ENCODE measurements around the gene VSTM4.

Gene VSTM4

DNA sequence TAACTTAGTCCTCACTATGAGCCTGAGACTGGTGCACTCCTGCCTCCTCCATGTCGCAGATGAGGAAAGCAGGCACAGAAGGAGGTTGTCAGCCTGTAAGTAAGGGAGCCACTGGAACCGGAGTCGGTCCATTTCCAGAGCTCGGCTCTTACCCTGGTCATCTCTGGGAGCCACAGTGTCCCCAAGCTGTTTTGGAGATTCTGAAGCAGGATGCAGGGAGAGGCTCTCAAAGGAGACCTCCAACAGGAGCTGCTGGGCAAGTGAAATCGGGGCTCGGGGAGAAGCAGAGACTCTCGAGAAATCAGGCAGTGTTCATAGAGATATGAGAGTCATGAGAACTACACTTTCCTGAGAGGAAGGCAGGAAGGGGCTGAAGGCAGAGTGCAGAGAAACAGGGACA lies 39.0 kb downstream of the VSTM4 start:
- Histone ChIP-seq H3K9me3 (no peaks in the 10 kb centered on the region), H3K4me1 (peaks cover 0 to 31% (median 18%) of the 10 kb centered on the region in 4 donors), H3K36me3 (peaks cover 0 to 35% (median 15%) of the 10 kb centered on the region in 3 donors), H3K27me3 (no peaks in the 10 kb centered on the region), H3K4me3 (no peak overlapping the region), H3K27ac (no peak overlapping the region)
- intact Hi-C loops (cut with DNase I; ENCODE audit: low total_unique reads): loop anchor here (5.0 kb wide), 1 partner anchor 41 kb away; the partner anchor contains the start of gene VSTM4
- peak in 1 of 2 donors; percentile 51 for DNase-seq
- TF ChIP-seq, protein P1, sequence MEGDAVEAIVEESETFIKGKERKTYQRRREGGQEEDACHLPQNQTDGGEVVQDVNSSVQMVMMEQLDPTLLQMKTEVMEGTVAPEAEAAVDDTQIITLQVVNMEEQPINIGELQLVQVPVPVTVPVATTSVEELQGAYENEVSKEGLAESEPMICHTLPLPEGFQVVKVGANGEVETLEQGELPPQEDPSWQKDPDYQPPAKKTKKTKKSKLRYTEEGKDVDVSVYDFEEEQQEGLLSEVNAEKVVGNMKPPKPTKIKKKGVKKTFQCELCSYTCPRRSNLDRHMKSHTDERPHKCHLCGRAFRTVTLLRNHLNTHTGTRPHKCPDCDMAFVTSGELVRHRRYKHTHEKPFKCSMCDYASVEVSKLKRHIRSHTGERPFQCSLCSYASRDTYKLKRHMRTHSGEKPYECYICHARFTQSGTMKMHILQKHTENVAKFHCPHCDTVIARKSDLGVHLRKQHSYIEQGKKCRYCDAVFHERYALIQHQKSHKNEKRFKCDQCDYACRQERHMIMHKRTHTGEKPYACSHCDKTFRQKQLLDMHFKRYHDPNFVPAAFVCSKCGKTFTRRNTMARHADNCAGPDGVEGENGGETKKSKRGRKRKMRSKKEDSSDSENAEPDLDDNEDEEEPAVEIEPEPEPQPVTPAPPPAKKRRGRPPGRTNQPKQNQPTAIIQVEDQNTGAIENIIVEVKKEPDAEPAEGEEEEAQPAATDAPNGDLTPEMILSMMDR (IDR thresholded peaks at IDR 0.05): no peak

DNA sequence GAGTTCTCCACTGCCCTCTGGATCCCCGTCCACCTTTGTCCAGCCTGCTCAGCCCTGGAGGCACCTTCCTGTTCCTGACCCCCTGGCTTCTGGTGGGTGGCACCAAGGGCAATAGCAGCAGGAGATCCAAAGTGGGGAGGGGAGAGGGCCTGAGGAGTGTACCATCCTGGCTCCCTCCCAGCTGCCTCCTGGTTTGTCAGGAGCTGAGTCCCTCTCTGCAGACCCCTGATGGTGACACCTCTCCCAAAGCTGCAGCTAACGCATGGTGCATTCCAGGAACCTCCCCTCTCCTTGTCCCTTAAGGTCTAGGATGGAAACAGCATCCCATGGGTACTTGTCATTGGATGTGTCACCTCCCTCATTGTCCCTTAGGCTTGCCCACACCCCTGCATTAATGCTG lies 39.6 kb downstream of the VSTM4 start:
- DNase-seq: no peak
- Histone ChIP-seq H3K4me1 (peaks cover 0 to 29% (median 12%) of the 10 kb centered on the region in 4 donors), H3K27ac (no peak overlapping the region), H3K4me3 (no peak overlapping the region), H3K27me3 (no peaks in the 10 kb centered on the region), H3K9me3 (no peaks in the 10 kb centered on the region), H3K36me3 (peaks cover 0 to 38% (median 15%) of the 10 kb centered on the region in 3 donors)
- TF ChIP-seq, protein P1 (IDR thresholded peaks at IDR 0.05): no peak
- intact Hi-C loops (cut with DNase I; ENCODE audit: low total_unique reads): loop anchor here (5.0 kb wide), 1 partner anchor 42 kb away; the partner anchor contains the start of gene VSTM4

DNA sequence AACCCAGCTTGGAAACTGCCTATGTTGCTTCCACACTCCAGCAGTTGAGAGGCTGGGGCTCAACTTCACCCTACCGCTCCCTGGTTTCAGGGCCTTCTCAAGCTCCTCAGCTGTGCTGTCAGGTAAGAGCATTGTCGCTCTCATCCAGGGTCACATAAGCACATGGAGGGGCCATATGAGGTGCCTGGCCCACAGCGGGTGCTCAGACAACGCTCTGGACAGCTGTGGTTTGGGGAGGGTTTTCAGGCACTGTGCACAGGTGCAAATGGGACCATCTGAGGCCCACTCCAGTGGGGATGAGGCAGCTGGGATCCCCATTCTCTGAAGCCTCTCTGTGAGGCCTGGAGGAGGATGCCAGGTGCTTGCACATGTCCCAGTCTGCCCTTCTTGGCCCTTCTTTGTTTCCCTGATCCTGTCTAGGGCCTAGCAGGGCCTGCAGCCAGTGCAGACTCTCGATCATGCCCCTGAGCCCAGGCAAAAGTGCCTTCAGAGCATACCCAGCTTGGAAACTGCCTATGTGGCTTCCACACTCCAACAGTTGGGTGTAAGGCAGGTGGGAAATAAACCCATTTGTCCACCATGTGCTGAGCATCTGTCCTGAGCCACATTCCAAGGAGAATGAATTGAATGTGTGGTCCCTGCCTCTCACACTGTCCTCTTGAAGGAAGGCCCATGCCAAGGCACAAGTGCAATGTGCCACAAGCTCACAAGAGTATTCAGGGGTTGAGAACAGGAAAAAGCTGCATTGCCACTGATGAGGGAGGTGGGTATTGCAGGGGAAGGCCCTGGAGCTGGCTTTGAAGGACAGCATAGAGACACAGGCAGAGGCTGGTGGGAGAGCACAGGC lies 40.3 kb downstream of the VSTM4 start:
- Histone ChIP-seq H3K27ac (no peak overlapping the region), H3K36me3 (peaks cover 0 to 38% (median 15%) of the 10 kb centered on the region in 3 donors), H3K4me3 (no peak overlapping the region), H3K9me3 (no peaks in the 10 kb centered on the region), H3K27me3 (no peaks in the 10 kb centered on the region), H3K4me1 (peaks cover 0 to 24% (median 9%) of the 10 kb centered on the region in 4 donors)
- TF ChIP-seq, protein P1 (IDR thresholded peaks at IDR 0.05): no peak
- intact Hi-C loops (cut with DNase I; ENCODE audit: low total_unique reads): loop anchor here (5.0 kb wide), 1 partner anchor 42 kb away; the partner anchor contains the start of gene VSTM4
- DNase-seq: no peak

DNA sequence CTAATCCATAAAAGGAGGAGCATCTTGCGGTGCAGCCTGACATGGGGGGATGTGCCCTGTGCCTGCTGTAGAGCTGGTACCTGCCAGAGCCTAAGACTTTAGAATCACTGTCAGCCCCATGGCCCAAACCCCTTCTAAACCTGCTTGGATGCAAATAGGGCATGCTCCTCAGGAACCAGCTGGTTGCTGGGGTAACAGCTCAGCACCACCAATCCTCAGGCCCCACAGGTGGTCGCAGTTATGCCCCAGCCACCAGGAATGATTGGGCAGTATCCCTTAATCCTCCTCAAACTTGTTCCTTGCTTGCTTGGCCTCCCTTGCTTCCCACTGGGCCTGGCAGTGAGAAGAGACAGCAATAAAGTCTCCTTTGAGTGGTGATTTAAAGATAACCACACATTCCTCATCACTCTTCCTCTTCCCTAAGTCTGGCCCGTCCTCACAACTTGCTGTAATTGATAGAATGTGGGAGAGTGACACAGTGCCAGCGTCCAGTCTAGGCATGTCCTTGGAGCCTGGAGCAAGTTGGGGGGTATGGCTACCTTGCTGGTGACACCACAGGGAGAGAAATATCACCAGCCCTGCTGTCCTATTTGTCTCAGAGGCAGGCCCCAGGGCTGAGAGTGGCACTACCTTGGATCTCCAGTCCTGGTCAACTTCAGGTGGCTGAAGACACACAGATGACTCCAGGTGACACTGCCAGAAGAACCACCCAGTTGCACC lies 43.0 kb downstream of the VSTM4 start:
- H3K4me3 ChIP-seq: no peak overlapping the region
- H3K9me3 ChIP-seq: no peaks in the 10 kb centered on the region
- no peaks in the 10 kb centered on the region for H3K27me3 ChIP-seq
- peaks cover 0 to 48% (median 19%) of the 10 kb centered on the region in 3 donors for H3K36me3 ChIP-seq
- H3K27ac ChIP-seq: no peak overlapping the region
- TF ChIP-seq, protein P1 (IDR thresholded peaks at IDR 0.05): no peak
- intact Hi-C loops (cut with DNase I; ENCODE audit: low total_unique reads): no loop called here
- peaks cover 0 to 13% (median 5%) of the 10 kb centered on the region in 4 donors for H3K4me1 ChIP-seq
- no peak for DNase-seq

DNA sequence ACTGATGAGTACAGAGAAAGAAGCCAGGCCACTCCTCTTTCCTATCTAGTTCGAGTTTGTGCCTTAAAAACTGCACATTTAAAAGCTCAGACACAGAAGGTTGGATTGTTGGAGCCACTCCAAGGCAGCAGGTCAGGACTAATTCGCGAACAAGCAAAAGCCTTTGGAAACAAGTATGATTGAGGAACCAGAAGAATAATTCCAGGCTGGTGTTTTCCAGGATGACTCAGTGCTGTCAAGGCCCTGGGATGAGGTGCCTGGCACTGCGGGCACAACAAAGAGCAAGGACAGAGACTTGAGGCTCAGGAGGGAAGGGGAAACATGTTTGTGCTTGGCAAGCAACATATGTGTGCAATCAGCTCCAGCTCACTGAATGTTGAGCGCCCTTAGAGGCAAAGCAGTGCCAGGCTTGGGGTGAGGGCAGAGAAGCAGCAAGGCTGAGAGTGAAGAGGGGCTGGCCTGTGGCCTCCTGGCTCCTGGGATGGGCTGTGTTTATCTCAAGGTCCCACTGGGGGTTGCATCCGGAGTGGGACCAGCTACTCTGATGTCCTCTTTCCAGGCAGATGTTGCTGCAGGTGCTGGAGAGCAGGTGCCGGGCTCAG lies 44.1 kb downstream of the VSTM4 start:
- intact Hi-C loops (cut with DNase I; ENCODE audit: low total_unique reads): no loop called here
- H3K27ac ChIP-seq: no peak overlapping the region
- no peaks in the 10 kb centered on the region for H3K9me3 ChIP-seq
- peaks cover 0 to 13% (median 3%) of the 10 kb centered on the region in 4 donors for H3K4me1 ChIP-seq
- no peak overlapping the region for H3K4me3 ChIP-seq
- TF ChIP-seq, protein P1 (IDR thresholded peaks at IDR 0.05): no peak
- no peak for DNase-seq
- no peaks in the 10 kb centered on the region for H3K27me3 ChIP-seq
- peaks cover 0 to 45% (median 18%) of the 10 kb centered on the region in 3 donors for H3K36me3 ChIP-seq

Measured in tibial artery (tissue), 4 donors.